ENCODE results near the gene CDC42EP4.

DNA sequence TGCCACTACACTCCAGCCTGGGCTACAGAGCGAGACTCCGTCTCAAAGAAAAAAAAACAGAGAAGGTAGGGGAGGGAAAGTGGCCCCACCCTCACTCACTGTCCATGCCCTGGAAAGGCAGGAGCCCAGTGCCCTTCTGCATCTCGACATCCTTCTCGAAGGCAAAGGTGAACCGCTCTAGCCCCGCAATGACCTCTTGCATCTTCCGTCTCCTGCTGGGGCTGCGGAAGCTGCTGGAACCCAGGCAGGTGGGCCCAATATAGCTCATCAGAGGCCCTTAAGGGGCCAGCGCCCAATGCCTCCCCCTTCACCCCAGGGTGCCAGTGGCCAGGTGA is 50.2 kb downstream of the CDC42EP4 start, which contains the start of gene CPSF4L:
- TF ChIP-seq, protein P1, sequence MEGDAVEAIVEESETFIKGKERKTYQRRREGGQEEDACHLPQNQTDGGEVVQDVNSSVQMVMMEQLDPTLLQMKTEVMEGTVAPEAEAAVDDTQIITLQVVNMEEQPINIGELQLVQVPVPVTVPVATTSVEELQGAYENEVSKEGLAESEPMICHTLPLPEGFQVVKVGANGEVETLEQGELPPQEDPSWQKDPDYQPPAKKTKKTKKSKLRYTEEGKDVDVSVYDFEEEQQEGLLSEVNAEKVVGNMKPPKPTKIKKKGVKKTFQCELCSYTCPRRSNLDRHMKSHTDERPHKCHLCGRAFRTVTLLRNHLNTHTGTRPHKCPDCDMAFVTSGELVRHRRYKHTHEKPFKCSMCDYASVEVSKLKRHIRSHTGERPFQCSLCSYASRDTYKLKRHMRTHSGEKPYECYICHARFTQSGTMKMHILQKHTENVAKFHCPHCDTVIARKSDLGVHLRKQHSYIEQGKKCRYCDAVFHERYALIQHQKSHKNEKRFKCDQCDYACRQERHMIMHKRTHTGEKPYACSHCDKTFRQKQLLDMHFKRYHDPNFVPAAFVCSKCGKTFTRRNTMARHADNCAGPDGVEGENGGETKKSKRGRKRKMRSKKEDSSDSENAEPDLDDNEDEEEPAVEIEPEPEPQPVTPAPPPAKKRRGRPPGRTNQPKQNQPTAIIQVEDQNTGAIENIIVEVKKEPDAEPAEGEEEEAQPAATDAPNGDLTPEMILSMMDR (conservative IDR thresholded peaks at IDR 0.05; ENCODE audit: low read length) = no peak
- no peak for TF ChIP-seq EZH2phosphoT487 (IDR thresholded peaks at IDR 0.05; ENCODE audit: borderline replicate concordance)

Measured in Loucy (cell line).